K562 (cell line): ENCODE results near the gene CTIF.

Source experiments
- CTCF ChIP-seq, 3 experiments: IDR thresholded peaks in 2 of 3; conservative IDR thresholded peaks in 1 of 3; 2 replicates each; pipeline ENCODE4 v1.5.1; 2011 to 2012; ENCODE audit warnings: low read length in 3 of 3, mild to moderate bottlenecking in 3 of 3, control low read depth in 2 of 3, improper control_type of control experiment in 1 of 3, inconsistent platforms in 1 of 3, low read depth in 1 of 3, mixed read lengths in 1 of 3, moderate library complexity in 1 of 3; ENCODE audit not compliant: insufficient read depth in 2 of 3
- GABPB1 ChIP-seq: sonication (generic); formaldehyde crosslinking; IDR thresholded peaks from 2 replicates; pipeline ENCODE4 v1.8.0; 2022; ENCODE audit warnings: mild to moderate bottlenecking, missing genetic modification reagents
- LEF1 ChIP-seq: fragments of 450-650 bp; IDR thresholded peaks from 2 replicates; pipeline ENCODE4 v1.6.1; 2016; ENCODE audit warnings: mild to moderate bottlenecking
- RBBP5 ChIP-seq: fragments of 200-600 bp; sonication (generic); IDR thresholded peaks from 2 replicates; pipeline ENCODE4 v1.6.1; 2012; ENCODE audit warnings: borderline replicate concordance, mild to moderate bottlenecking, low read length, control low read depth, inconsistent platforms; ENCODE audit not compliant: insufficient read depth, poor library complexity, severe bottlenecking
- SMC3 ChIP-seq: conservative IDR thresholded peaks from 2 replicates; pipeline ENCODE4 v1.6.1; 2011; ENCODE audit warnings: low read depth, low read length, improper control_type of control experiment; ENCODE audit not compliant: insufficient read depth
- ZBTB33 ChIP-seq: sonication (generic); formaldehyde crosslinking; IDR thresholded peaks from 2 replicates; pipeline ENCODE4 v1.8.1; 2023; ENCODE audit warnings: mild to moderate bottlenecking, missing genetic modification reagents
- TF ChIP-seq, protein P1 (sequence below): fragments of 250-450 bp; sonication (Bioruptor Pico); IDR thresholded peaks from 2 replicates; pipeline ENCODE4 v1.8.0; 2021; ENCODE audit warnings: borderline replicate concordance, mild to moderate bottlenecking, moderate library complexity; ENCODE audit not compliant: poor library complexity, severe bottlenecking

DNA sequence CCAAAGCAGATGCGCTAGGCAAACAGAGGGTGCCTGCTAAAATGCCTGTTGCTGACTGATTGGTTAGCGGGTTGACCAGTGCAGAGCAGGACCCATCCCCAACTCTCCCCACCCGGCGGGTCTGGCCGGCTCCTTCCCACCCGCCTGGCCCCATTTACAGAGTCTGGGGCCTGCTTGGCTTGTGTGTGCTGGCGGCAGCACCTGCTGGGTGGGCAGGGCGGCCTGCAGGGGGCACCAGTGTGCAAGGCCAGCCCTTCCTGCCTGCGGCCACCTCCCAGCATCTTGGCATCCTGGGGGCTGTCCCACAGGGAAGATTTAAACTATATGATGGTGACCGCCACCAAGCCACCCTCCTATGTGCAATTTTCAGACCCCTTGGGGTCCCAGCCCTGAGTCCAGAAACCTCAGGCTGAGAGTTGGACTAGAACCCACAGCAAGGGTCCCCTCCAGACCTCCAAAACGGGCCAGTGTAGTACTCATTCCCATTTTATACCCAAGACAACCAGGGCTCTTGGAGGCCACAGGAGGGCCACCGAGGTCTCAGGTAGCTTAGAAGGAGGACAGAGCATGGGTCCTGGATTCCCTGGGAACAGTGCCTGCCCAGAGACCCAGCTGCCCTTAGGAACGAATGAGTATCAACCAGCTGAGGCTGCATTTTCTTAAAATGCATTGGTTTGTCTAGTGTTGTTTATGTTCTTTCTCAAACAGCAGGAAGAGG, 238.4 kb downstream of the CTIF start:
- peak; percentile 63 for TF ChIP-seq SMC3
- TF ChIP-seq GABPB1 (CRISPR knock-in tag) = no peak
- no peak for TF ChIP-seq RBBP5
- peak; percentile 76 to 84 (median 81) for TF ChIP-seq CTCF (IDR thresholded peaks at IDR 0.05 in 2 of 3, conservative IDR thresholded peaks at IDR 0.05 in 1 of 3; ENCODE audit: insufficient read depth in 2 of 3, low read depth in 1 of 3, low read length in 3 of 3)
- TF ChIP-seq LEF1 = no peak
- TF ChIP-seq, protein P1, sequence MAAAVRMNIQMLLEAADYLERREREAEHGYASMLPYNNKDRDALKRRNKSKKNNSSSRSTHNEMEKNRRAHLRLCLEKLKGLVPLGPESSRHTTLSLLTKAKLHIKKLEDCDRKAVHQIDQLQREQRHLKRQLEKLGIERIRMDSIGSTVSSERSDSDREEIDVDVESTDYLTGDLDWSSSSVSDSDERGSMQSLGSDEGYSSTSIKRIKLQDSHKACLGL = no peak
- TF ChIP-seq ZBTB33 = 0 out of 2 replicates have a peak, but pooled peaks have one; percentile 44
